HCT116 (cell line): Measurements from ENCODE around the gene SAMD14. TPM values are rescaled to one million over a fixed set of nuclear protein-coding genes. Genes with fewer than 3 reads are reported as not detected.

Source experiments
- ATAC-seq: fragments of 200-7000 bp; cut with Tn5 transposase; 2 replicates; pipeline ENCODE4 v1.9.1; 2020; ENCODE audit warnings: mild to moderate bottlenecking, moderate library complexity
- BruUV-seq: library from RNA; stranded (reverse); fragments of 400-500 nt; replicated peaks from 2 replicates; lab custom pipeline; 2021; lab: Mats Ljungman, UMichigan
- CTCF ChIA-PET: fragments of 300-600 bp; sonication (Branson Sonifier 250); formaldehyde crosslinking; loops from one replicate; lab custom pipeline; 2021; ENCODE audit warnings: antibody characterized with exemption; lab: Charles Lee
- POLR2A ChIA-PET: fragments of 300-600, 350-600 bp; sonication (Branson Sonifier 250); formaldehyde crosslinking; loops from one replicate; lab custom pipeline; 2021; ENCODE audit warnings: antibody characterized with exemption; lab: Charles Lee
- RAD21 ChIA-PET, 2 experiments: fragments of 300-600 bp; sonication (Branson Sonifier 250); formaldehyde crosslinking; loops; one replicate each; lab custom pipeline; 2023; ENCODE audit warnings: low total read pairs in 2 of 2; ENCODE audit not compliant: uncharacterized antibody in 2 of 2, unreplicated experiment in 2 of 2, low non-redundant PET in 1 of 2; lab: Charles Lee
- DNase-seq: peaks from one replicate; pipeline ENCODE4 v3.0.0-alpha.2; 2010; ENCODE audit warnings: low read depth, low spot score
- H2AFZ ChIP-seq: fragments of 200-600 bp; shearing (Covaris generic), sonication (generic); 2 replicates; pipeline ENCODE4 v1.6.1; 2017; ENCODE audit warnings: low read depth, mixed run types, mixed read lengths, antibody characterized with exemption, low read length; ENCODE audit not compliant: poor library complexity, severe bottlenecking
- H3K27ac ChIP-seq: 2 replicates; pipeline ENCODE4 v1.5.1; 2012; ENCODE audit warnings: low read depth, low read length
- H3K27me3 ChIP-seq: fragments of 200-600 bp; sonication (generic); 2 replicates; pipeline ENCODE4 v1.6.1; 2016; ENCODE audit warnings: mixed run types, low read length, mixed read lengths; ENCODE audit not compliant: insufficient read depth
- H3K36me3 ChIP-seq, 2 experiments: fragments of 200-500 bp in 1 of 2; fragments of 200-600 bp in 1 of 2; sonication (Bioruptor generic) in 1 of 2; sonication (generic) in 1 of 2; 2 replicates each; pipeline versions ENCODE4 v1.5.1 to v1.6.1; 2014 to 2016; ENCODE audit warnings: low read length in 2 of 2, inconsistent platforms in 1 of 2, mixed read lengths in 1 of 2, mixed run types in 1 of 2; ENCODE audit not compliant: insufficient read depth in 2 of 2, control insufficient read depth in 1 of 2
- H3K4me1 ChIP-seq, 2 experiments: fragments of 200-600 bp in 1 of 2; sonication (generic) in 1 of 2; 2 replicates each; pipeline versions ENCODE4 v1.5.1 to v1.6.1; 2012 to 2017; ENCODE audit warnings: low read length in 2 of 2, inconsistent platforms in 1 of 2, mild to moderate bottlenecking in 1 of 2, mixed read lengths in 1 of 2, mixed run types in 1 of 2, moderate library complexity in 1 of 2; ENCODE audit not compliant: insufficient read depth in 2 of 2, control insufficient read depth in 1 of 2
- H3K4me2 ChIP-seq: fragments of 200-600 bp; sonication (generic); 2 replicates; pipeline ENCODE4 v1.6.1; 2017; ENCODE audit warnings: mixed run types, low read length, mixed read lengths
- H3K4me3 ChIP-seq, 2 experiments: fragments of 200-600 bp in 1 of 2; sonication (generic) in 1 of 2; replicated peaks in 1 of 2; 2 replicates each; pipeline ENCODE4 v1.5.1; 2011 to 2016; ENCODE audit warnings: low read length in 2 of 2, control low read depth in 1 of 2, low read depth in 1 of 2, mild to moderate bottlenecking in 1 of 2, mixed read lengths in 1 of 2, mixed run types in 1 of 2
- H3K79me2 ChIP-seq: fragments of 200-600 bp; sonication (generic); 2 replicates; pipeline ENCODE4 v1.6.1; 2017; ENCODE audit warnings: mild to moderate bottlenecking, mixed run types, low read length, moderate library complexity, mixed read lengths; ENCODE audit not compliant: insufficient read depth
- H3K9ac ChIP-seq: fragments of 200-600 bp; sonication (generic); 2 replicates; pipeline ENCODE4 v1.6.1; 2016; ENCODE audit warnings: low read length, mixed read lengths
- H3K9me2 ChIP-seq: fragments of 200-600 bp; sonication (generic), shearing (Covaris generic); 2 replicates; pipeline ENCODE4 v1.6.1; 2017; ENCODE audit warnings: mixed run types, mild to moderate bottlenecking, moderate library complexity; ENCODE audit not compliant: insufficient read depth
- H3K9me3 ChIP-seq, 2 experiments: fragments of 200-500 bp in 1 of 2; fragments of 200-600 bp in 1 of 2; sonication (Bioruptor generic) in 1 of 2; sonication (generic) in 1 of 2; 2 replicates each; pipeline ENCODE4 v1.6.1; 2014 to 2017; ENCODE audit warnings: low read length in 2 of 2, mixed read lengths in 2 of 2, inconsistent platforms in 1 of 2, low read depth in 1 of 2, mild to moderate bottlenecking in 1 of 2, mixed run types in 1 of 2, moderate library complexity in 1 of 2; ENCODE audit not compliant: control insufficient read depth in 1 of 2, insufficient read depth in 1 of 2
- H4K20me1 ChIP-seq: fragments of 200-600 bp; sonication (generic), shearing (Covaris generic); 2 replicates; pipeline ENCODE4 v1.6.1; 2017; ENCODE audit warnings: mixed run types, mild to moderate bottlenecking, moderate library complexity; ENCODE audit not compliant: insufficient read depth
- CBX3 ChIP-seq: IDR thresholded peaks from 2 replicates; pipeline ENCODE4 v1.6.1; 2012; ENCODE audit warnings: low read depth
- EGR1 ChIP-seq: IDR thresholded peaks from 2 replicates; pipeline ENCODE4 v1.6.1; 2012; ENCODE audit warnings: low read depth
- EZH2phosphoT487 ChIP-seq: fragments of 200-600 bp; IDR thresholded peaks from 2 replicates; pipeline ENCODE4 v1.6.1; 2018; ENCODE audit warnings: antibody characterized with exemption, borderline replicate concordance
- FOSL1 ChIP-seq: IDR thresholded peaks from 2 replicates; pipeline ENCODE4 v1.6.1; 2012; ENCODE audit warnings: low read depth
- JUND ChIP-seq: IDR thresholded peaks from 2 replicates; pipeline ENCODE4 v1.6.1; 2012
- REST ChIP-seq: IDR thresholded peaks from 2 replicates; pipeline ENCODE4 v1.6.1; 2012; ENCODE audit warnings: low read depth
- SP1 ChIP-seq: IDR thresholded peaks from 2 replicates; pipeline ENCODE4 v1.6.1; 2012; ENCODE audit warnings: low read depth
- TCF7L2 ChIP-seq: IDR thresholded peaks from 2 replicates; pipeline ENCODE4 v1.7.0; 2011; ENCODE audit warnings: borderline replicate concordance, inconsistent platforms; ENCODE audit not compliant: insufficient read depth, insufficient read length; ENCODE audit errors: extremely low read depth
- ZBTB33 ChIP-seq: IDR thresholded peaks from 2 replicates; pipeline ENCODE4 v1.6.1; 2011; ENCODE audit warnings: mild to moderate bottlenecking, low read length, moderate library complexity; ENCODE audit not compliant: insufficient replicate concordance; ENCODE audit errors: extremely low read depth
- intact Hi-C: fragments of 100-400 bp; cut with micrococcal nuclease; formaldehyde crosslinking; loops from 2 replicates; pipeline ENCODE4 v1.10.0; 2022
- total RNA-seq: library from RNA; stranded (reverse); gene quantifications from one replicate; pipeline ENCODE4 v1.2.1, GENCODE V29; 2021; ENCODE audit not compliant: unreplicated experiment

The SAMD14 gene
- total RNA-seq, 1 experiment from 2014 or later: 1.5 TPM

- POLR2A ChIA-PET: no interaction called here
- peak overlapping the region; percentile 3; the same call in 1 of the 2 replicates for H3K4me2 ChIP-seq
- no peak overlapping the region for H3K27ac ChIP-seq
- no peak for ATAC-seq
- CTCF ChIA-PET: interaction anchor here (1.9 to 3.2 kb wide), 2 partner anchors 9 to 14 kb away, joined by 8 to 15 read pairs; no protein-coding TSS in a partner anchor
- no peaks in the 10 kb centered on the region for H3K9me3 ChIP-seq
- RAD21 ChIA-PET: no interaction called here
- DNase-seq: no peak
- H3K4me1 ChIP-seq: peaks cover under 1 to 10% of the 10 kb centered on the region in 2 experiments; a peak in 2 of 4 replicates
- no peaks in the 10 kb centered on the region for H3K79me2 ChIP-seq
- H3K9me2 ChIP-seq: no peaks in the 10 kb centered on the region
- intact Hi-C loops: no loop called here
- BruUV-seq: no TSS peak
- H3K27me3 ChIP-seq: no peaks in the 10 kb centered on the region
- H3K4me3 ChIP-seq: no peak overlapping the region
- no peak overlapping the region for H3K9ac ChIP-seq
- peaks cover 0 to 5% of the 10 kb centered on the region in 2 experiments; a peak in 1 of 4 replicates for H3K36me3 ChIP-seq
- no peaks in the 10 kb centered on the region for H4K20me1 ChIP-seq
- no peak overlapping the region for H2AFZ ChIP-seq
- no peak for TF ChIP-seq REST
- no peak for TF ChIP-seq SP1
- TF ChIP-seq FOSL1: no peak
- no peak for TF ChIP-seq EZH2phosphoT487
- TF ChIP-seq EGR1: no peak
- TF ChIP-seq ZBTB33: no peak
- TF ChIP-seq JUND: no peak
- no peak for TF ChIP-seq CBX3
- no peak for TF ChIP-seq TCF7L2
These were observed 22.1 kb downstream of the SAMD14 start for GRCh38 chr17:50107790-50108414.
